ENCODE results near the gene MMGT1. TPM values are rescaled to one million over a fixed set of nuclear protein-coding genes. Genes with fewer than 3 reads are reported as not detected.

The MMGT1 gene
- 17.8 TPM for polyA plus RNA-seq (ENCODE audit: insufficient read length)

DNA sequence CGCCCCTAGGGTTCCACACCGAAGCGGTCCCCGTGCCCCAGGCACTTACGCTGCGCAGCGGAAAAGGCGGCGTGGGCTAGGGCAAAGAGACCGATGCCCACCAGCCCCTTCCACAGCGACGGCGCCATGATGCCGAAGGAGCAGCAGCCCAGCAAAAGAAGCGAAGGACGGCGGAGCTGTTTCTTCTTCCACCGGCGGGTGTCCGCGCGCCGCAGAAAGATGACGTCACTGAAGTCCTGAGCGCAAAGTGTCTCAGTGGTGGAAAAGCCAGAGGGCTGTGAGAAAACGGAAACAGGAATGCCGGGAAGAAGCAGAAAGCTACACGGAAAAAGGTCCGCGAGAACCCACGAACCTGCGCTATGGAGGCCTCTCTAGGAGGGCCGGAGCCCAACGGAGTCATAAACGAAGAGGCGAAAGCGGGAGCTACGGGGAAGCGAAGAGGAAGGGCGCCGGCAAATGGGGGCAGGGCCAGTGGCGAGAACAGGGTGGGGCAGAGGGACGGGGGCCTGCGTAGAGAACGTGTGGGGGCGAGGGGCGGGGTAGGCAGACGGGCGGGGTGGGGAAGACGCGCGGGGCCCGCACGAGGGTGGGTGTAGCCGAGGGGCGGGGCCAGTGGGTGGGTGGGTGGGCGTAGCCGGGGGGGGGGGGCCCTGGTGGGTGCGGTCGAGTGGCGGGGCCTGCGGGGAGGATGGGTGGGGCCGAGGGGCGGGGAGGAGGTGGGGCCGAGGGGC, at the start of gene MMGT1:
Gene MMGT1 (minus strand): TSS at position 441 of the 731 bp plus-strand sequence. CDS start 313 bp downstream, at position 128.
- peak; percentile 83 for DNase-seq

DNA sequence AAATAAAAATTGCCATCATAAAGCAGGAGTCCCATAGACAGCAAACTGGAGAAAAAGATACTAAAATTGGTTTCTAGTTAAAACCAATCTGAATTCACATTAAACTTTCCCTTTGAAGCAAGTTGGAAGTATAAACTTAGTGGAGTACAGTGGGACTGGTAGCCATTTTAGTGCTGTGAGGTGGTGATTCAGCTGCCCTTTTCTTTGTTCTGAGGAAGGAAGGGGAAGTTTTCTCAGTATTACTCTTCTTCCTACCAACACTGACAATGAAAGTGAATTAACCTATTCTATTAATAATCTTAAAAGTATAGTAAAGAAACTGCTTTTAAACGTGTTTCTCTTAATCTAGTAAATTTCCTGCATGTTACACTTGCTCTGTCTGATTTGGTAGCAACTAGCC, 48.1 kb upstream of the MMGT1 start:
- DNase-seq: no peak

DNA sequence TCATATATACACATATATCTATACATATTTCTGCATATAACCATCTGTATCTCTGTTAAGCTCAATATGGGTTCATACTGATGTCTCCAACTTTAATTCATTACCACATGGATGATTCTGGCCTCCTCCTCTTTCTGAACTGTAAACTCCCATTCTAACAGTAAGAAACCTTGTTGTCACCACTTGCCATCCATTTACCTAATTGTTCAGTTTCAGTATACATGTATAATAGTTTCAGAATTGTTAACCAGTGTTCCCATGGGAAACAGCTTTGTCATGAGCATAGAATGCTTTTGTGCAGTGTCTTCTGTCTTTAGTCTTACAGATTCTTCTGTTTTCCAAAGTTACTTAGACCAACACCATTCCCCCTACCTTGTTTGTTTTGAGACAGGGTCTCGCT, 47.4 kb upstream of the MMGT1 start:
- no peak for DNase-seq

DNA sequence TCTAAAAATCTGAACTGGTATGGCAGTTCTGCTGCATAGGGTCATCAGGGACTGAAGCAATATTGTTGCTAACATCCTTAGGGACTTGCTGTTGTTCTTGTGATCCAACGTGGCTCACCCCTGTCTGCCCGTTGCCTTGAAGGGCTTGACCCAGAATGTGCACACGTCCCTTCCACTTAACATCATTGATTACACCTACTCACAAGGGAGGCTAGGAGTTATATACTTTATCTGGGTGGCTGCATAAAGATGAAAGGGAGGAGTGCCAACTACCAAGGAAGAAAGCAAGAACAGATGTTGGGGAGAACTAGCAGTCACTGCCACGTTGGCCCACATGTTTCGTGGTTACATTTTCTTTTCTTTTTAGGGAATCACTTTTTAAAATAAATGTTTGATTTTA, 45.4 kb upstream of the MMGT1 start:
- no peak for DNase-seq

DNA sequence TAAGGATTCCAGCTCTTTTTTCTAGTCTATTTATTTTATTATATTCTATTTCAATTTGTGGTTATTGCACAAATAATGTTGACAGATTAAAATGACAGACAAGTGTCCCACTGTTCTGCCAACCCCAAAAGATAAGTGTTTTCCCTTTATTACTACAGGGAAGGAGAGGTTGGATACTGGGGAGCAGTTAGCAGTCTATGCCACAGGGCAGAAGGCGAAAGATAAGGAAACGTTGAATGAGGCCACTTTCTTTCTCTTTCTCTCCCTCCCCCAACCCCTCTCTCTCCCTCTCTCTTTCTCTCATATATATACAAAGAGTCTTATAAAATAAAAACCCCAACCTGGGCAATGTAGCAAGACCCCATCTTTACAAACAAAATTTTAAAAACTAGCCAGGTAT, 43.1 kb upstream of the MMGT1 start:
- no peak for DNase-seq

DNA sequence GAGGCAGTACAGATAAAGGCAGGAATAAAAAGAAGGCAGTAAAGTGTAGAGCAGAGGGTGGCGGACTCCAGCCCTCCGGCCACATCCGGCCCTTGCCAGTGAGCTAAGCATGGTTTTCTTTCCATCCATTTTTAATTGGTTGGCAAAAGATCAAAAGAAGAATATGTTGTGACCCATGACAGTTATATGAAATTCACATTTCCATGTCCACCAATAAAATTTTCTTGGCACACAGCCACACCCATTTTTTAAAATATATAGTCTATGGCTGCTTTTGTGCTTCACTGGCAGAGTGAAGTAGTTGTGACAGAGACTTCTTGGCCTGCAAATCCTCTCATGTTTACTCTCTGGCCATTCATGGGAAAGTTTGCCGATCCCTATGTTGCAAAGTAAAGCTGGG, 41.2 kb upstream of the MMGT1 start:
- no peak for DNase-seq

DNA sequence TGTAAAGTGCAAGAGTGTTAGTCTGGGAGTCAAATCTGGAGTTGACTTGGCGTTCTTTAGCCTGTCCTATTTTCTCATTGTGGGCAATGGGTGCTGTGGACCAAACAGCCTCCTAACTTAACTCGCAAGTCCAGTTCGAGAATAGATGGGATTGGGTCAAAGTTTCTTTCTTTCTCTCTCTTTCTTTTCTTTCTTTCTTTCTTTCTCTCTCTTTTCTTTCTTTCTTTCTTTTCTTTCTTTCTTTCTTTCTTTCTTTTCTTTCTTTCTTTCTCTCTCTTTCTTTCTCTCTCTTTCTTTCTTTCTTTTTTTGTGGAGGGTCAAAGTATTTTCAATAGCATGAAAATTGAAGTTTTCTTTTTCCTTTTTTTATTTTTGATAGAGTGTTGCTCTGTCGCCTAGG, 14.5 kb upstream of the MMGT1 start:
- DNase-seq: no peak

DNA sequence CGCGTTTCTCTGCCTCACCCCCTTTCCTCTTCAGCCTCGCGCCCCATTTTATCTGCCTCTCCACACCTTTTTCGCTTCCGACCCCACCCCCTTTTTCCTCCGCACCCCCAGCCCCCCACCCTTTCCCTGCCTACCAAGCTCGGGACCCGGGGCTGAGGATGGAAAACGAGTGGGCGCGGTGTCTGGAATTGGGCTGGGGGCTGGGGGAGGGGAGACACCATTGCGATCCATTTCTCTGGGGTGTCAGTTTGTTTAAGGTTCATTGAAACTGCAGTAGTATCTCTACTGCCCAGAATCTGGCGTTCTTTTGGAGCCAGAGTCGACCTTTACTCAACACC, 12.2 kb upstream of the MMGT1 start:
- no peak for DNase-seq

DNA sequence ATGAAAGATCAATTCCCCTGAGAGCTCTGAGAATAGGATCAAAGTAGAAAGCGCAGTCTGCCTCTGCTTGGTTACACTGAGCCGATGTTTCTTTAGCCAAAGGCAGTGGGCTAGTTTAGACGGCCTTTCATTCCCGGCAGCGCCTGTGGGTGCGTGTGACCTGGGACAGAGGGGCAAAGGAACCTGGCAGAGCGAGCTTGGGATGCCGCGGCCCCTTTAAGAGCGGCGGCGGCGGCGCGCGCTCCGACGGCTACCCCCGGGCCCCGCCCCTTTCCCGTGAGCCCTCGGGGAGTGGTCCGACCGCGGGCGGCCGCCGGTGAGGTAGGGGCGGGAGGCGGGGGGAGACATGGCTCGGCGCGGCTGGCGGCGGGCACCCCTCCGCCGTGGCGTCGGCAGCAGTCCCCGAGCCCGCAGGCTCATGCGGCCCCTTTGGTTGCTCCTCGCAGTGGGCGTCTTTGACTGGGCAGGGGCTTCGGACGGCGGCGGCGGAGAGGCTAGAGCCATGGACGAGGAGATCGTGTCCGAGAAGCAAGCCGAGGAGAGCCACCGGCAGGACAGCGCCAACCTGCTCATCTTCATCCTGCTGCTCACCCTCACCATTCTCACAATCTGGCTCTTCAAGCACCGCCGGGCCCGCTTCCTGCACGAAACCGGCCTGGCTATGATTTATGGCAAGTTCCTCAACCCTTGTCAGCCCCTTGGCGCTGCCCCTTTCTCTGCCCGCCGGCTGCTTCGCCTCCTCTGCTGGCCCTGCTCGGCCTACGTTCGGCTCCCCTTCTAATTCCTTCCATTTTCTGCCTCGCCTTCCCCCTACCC, 11.6 kb upstream of the MMGT1 start, which contains the start of gene SLC9A6:
Gene SLC9A6 (plus strand): TSS at position 279 of the 816 bp plus-strand sequence. CDS start 224 bp downstream, at position 503.
- DNase-seq: peak; percentile 71

DNA sequence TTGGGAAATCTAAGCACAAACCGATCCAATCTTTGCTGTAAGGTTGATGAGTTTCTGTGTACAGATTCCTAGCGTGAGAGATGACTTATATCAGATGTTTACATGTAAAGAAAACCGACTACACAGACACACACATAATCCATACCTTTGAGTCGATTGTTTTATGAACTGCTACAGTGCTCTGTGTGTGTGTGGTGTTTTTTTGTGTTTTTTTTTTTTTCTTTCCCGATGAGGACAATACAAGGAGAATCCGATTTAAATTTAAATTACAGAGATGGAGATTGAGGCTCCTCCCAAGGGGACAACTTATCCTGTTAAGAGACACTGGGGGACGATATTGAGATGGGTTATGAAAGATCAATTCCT, 11.0 kb upstream of the MMGT1 start:
- no peak for DNase-seq

DNA sequence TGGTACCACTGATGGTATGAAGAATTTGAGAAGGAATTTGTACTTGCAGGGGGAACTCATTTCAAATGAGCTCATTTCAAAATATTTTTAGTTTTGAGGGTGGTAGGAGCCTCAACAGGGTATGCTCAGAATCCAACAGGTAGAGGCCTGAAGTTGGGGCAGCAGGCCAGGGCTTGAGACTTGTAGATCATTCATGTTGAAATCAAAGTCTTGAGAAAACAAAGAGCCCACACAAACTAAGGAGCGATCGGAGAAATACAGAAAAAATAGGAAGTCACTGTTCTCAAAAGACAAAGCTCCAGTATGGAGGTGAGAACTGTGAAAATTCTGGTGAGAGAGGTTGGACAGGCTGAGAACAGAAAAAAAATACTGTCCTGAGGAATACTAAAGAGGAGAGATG, 10.5 kb upstream of the MMGT1 start:
- no peak for DNase-seq

DNA sequence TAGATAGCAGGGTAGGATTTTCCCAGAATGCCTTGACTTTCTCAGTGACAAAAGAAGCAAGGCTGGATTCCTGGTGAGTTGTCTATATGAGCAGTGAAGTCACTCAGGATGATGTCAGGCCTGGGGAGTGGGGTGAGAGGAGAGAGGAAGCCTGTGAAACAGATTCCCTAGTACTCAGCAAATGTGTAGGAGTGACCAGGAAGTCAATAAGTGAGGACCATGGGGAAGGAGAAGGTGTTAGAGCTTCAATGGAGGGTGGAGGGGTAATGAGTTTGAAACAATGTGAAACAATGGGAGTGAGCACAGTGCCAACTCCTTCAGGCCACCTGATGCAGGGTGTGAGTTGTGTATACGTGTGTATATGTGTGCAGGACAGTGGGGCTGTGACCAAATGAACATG, 9.1 kb upstream of the MMGT1 start:
- DNase-seq: no peak

DNA sequence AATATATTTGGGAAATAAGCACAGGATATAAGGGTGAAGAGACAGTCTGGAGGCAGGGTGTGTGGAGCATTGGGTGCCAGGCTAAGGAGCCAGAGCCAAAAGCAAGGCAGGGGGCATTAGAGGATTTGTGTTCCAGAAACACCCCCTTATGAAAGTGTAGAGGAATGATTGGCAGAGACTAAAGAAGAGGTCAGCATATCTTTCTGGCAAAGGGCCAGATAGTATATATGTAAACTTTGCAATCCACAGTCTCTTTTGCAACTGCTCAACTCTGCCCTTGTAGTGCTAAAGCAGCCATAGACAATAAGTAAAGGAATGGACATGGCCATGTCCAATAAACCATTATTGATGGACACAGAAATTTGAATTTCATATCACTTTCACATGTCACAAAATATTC, 7.9 kb upstream of the MMGT1 start:
- DNase-seq: no peak

DNA sequence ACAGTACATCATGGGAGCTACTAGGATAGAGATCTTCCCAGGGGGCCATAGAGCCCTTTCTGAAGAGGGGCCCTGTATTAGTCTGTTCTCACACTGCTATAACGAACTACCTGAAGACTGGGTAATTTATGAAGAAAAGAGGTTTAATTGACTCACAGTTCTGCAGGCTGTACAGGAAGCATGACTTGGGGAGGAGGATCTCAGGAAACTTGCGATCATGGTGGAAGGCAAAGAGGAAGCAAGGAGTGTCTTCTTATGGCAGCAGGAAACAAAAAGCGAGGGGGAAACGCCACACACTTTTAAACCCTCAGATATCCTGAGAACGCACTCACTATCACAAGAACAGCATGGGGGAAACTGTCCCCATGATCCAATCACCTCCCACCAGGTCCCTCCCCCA, 7.2 kb upstream of the MMGT1 start:
- DNase-seq: no peak

DNA sequence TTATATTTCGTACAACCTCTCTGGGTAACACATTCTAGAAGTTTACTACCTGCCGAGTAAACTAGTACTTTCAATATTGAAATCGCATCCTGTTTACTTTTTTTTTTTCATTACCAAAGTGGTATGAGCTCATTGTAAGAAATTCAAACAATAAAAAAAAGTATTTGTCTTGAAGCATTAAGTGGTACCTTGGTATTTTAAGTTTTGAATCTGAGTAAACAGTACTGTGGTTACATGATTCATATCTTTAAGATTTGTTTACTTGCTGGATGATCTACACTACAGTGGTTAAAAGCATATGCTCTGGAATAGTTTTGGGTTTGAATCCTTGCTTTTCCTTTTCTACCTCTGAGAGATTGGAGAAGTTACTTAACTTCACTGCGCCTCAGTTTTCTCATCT, 3.8 kb upstream of the MMGT1 start:
- no peak for DNase-seq

DNA sequence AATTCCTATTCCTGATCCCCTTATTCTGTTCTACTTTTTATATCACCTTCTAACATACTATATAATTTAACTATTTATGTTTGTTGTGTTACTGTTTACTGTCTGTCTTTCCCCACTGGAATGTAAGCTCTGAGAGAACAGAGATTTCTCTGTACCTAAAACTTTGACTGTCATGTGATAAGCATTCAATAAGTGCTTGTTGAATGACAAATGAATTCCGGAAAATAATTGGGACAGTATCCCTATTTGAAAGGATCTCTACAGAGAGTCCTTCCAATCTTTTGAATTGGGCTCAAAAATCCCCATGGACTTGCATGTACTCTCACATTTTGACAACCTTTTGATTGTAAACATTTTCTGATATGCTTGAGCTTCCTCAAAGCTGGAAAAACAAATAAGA, 1.6 kb upstream of the MMGT1 start:
- DNase-seq: no peak

DNA sequence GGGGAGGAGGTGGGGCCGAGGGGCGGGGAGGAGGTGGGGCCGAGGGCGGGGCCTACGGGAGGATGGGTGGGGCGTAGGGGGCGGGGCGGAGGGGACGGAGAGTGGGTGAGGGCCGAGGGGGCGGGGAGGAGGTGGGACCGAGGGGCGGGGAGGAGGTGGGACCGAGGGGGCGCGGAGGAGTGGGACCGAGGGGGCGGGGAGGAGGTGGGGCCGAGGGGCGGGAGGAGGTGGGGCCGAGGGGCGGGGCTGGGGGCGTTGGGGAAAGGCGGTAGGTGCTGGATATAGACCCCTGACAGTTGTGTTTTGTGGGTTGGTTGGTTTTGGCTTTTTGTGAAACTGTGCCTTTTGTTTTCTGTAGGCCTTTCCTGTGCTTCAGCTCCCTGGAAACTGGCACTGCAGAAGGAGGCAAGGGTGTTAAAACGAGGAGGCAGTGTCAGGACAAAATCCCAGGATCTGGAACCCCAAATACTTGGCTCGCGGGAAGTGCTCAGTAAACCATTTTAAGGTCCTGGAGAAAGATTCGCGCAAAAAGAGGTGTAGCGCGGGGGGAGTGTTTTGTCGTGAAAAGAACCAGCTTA, 580 bp upstream of the MMGT1 start:
- DNase-seq: peak; percentile 69

DNA sequence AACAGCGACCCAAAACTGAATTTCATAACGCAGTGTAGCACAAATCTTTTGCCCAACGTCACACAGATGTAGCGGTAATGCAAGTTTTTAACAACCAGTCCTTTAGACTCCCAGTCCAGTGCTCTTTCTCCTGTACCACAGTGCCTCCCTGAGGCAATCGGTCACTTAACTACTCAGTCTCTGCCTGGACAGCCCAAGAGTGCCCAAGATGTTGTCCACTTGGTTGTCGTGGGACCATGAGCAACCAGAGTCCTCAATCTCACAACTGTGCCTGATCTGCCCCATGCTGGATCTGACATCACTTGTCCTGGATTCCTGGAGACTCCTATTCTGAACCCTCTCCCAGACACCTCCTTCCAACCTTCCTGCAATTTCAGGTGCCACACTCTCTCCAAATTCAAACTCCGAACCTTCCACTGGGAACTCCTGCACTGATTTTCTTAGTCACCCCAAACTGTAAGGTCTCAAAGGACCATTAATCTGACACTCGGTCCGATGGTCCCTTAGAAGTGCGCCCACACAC, 702 bp downstream of the MMGT1 start:
- no peak for DNase-seq

DNA sequence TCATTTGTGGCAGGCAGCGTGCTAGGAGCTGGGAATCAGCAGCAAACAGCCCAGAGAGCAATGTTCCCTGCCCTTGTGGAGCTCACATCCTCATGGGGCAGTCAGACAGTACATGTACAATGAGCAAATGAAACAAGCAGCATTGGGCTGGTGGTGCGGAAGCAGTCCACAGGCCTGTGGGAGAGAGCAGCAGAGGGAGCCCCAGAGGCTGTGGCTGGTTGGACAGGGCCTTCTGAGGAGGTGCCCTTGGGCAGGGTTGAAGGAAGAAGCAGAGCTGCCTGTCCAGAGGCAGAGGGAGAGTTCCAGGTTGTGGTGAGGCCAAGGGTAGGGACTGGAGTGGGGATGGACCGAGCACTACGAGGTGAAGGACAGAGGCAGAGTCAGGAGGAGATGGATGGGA, 22.5 kb downstream of the MMGT1 start:
- DNase-seq: no peak

DNA sequence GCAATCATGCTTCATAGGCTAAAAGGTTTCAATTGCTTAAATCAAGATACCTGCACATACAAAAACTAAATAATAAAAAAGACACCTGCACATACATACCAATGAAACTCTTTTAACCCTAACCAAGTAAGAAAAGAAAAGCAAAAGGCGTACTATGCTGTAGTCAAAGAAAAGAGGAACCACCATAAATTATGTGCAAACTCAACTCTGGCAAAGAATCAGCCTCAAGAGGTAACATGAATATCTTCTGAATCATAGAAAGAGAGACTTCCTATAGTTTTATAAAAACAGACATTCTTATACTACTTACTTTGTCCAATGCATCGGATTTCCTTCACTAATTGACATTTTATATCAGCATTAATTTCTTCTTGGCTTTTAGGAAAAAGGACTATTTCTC, 29.3 kb downstream of the MMGT1 start:
- no peak for DNase-seq

DNA sequence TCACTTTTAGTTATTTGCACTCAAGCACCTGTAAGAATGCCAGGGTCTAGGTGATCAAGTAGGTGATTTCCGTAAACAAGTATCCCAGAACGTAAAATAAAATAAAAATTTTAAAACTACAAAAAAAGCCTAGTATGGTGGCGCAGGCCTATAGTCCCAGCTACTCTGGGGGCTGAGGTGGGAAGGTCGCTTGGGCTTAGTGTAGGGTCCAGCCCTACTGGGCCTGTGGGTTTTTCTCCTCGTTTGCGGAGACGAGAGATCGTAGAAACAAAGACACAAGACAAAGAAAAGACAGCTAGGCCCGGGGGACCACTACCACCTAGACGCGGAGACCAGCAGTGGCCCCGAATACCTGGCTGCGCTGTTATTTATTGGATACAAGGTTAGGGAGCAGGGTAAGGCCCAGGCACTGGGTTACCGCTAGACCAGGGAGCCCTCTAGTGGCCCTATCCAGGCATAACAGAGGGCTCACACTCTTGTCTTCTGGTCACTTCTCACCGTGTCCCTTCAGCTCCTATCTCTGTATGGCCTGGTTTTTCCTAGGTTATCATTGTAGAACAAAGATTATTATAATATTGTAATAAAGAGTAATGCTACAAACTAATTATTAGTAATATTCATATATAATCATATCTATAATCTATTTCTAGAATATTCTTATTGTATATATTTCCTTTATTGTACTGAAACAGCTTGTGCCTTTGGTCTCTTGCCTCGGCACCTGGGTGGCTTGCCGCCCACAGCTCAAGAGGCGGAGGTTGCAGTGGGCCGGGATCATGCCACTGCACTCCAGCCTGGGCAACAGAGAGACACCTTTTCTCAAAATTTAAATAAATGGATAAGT, 41.9 kb downstream of the MMGT1 start:
- DNase-seq: peak; percentile 10

DNA sequence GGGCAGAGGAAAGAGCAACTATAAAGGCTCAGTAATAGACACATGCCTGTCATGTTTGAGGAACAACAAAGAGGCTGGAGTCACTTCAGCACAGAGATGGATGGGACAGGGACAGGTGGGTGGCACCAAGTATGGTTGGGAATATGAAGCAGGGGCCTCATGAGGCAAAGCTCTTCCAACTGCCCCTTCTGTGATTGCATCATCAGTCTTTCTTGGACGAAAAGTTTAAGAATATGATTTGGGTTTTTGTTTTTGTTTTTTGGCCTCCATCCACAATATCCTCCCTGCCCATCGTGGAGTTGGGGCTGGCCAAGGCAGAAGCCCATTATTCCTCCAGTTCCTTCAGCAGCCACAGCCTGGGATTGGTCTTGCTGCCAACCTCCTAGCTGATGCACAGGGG, 45.9 kb downstream of the MMGT1 start:
- DNase-seq: no peak

DNA sequence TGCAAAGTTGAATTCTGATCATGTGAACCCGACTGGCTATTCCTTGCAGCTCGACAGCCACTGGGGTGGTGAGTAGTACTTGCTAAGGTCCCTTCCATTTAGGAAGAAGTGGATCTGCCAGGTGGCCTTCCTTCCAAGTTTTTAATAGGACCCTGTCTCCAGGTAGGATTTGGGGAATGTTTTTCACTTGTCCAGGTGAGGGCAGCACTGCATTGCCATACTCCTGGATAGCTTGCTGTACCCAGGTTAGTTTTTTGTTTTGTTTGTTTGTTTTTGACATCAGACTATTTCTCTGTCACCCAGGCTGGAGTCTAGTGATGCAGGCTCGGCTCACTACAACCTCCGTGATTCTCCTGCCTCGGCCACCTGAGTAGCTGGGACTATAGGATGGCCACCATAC, 50.4 kb downstream of the MMGT1 start:
- DNase-seq: no peak

Measured in hindlimb muscle (tissue), 1 donor.